H1 (cell line): ENCODE results near the gene KLRD1. TPM values are rescaled to one million over a fixed set of nuclear protein-coding genes. Genes with fewer than 3 reads are reported as not detected.

Experiments used
- CTCF ChIA-PET: fragments of 300-600 bp; sonication (Branson Sonifier 250); formaldehyde crosslinking; loops from one replicate; lab custom pipeline; 2021; ENCODE audit not compliant: partially characterized antibody; lab: Charles Lee
- POLR2A ChIA-PET: fragments of 300-600 bp; sonication (Branson Sonifier 250); formaldehyde crosslinking; loops from one replicate; lab custom pipeline; 2021; ENCODE audit warnings: inconsistent platforms; ENCODE audit not compliant: partially characterized antibody; lab: Charles Lee
- DNase-seq, 2 experiments: peaks; one replicate each; pipeline versions ENCODE4 v3.0.0 to v3.0.0-alpha.2; 2010 to 2022; ENCODE audit warnings: low spot score in 2 of 2, low read depth in 1 of 2, mixed read lengths in 1 of 2
- FAIRE-seq: peaks from 2 replicates; lab custom pipeline; 2011; peaks lifted over from hg19 to GRCh38; lab: Jason Lieb, UNC
- H2AFZ ChIP-seq: 2 replicates; pipeline ENCODE4 v1.8.1; 2012; ENCODE audit warnings: low read length, inconsistent platforms
- H2AK5ac ChIP-seq: 2 replicates; pipeline ENCODE4 v1.6.1; 2013; ENCODE audit warnings: low read depth, low read length
- H2BK120ac ChIP-seq: replicated peaks from 2 replicates; pipeline ENCODE3; 2013; ENCODE audit warnings: low read depth, low read length, inconsistent platforms
- H2BK12ac ChIP-seq: 2 replicates; pipeline ENCODE4 v1.6.1; 2013; ENCODE audit warnings: low read depth, low read length
- H2BK15ac ChIP-seq: 2 replicates; pipeline ENCODE4 v1.6.1; 2013; ENCODE audit warnings: low read length
- H2BK20ac ChIP-seq: 2 replicates; pipeline ENCODE4 v1.6.1; 2013; ENCODE audit warnings: low read length
- H2BK5ac ChIP-seq: 2 replicates; pipeline ENCODE4 v1.6.1; 2013; ENCODE audit warnings: low read depth, low read length
- H3K14ac ChIP-seq: 2 replicates; pipeline ENCODE4 v1.6.1; 2013; ENCODE audit warnings: inconsistent platforms; ENCODE audit not compliant: insufficient read length
- H3K18ac ChIP-seq: 2 replicates; pipeline ENCODE4 v1.6.1; 2013; ENCODE audit warnings: low read length; ENCODE audit errors: extremely low read depth
- H3K23ac ChIP-seq: 2 replicates; pipeline ENCODE4 v1.6.1; 2013; ENCODE audit warnings: inconsistent platforms; ENCODE audit not compliant: insufficient read length
- H3K23me2 ChIP-seq: 2 replicates; pipeline ENCODE4 v1.6.1; 2013; ENCODE audit warnings: low read depth, low read length
- H3K27ac ChIP-seq: 2 replicates; pipeline ENCODE4 v1.6.1; 2011; ENCODE audit warnings: low read depth, low read length, inconsistent platforms
- H3K27me3 ChIP-seq, 4 experiments: replicated peaks in 1 of 4; 1 replicate in 1 of 4; 2 replicates in 3 of 4; pipeline versions ENCODE4 v1.6.1 to v1.8.1; 2011 to 2013; ENCODE audit warnings: low read length in 3 of 4, mild to moderate bottlenecking in 3 of 4, inconsistent platforms in 2 of 4, mixed read lengths in 2 of 4, moderate library complexity in 1 of 4; ENCODE audit not compliant: control insufficient read depth in 3 of 4, insufficient read depth in 3 of 4; ENCODE audit errors: extremely low read depth in 1 of 4
- H3K36me3 ChIP-seq, 4 experiments: 2 replicates each; pipeline versions ENCODE4 v1.6.1 to v1.8.1; 2011 to 2013; ENCODE audit warnings: mild to moderate bottlenecking in 4 of 4, low read length in 3 of 4, moderate library complexity in 2 of 4, control low read depth in 1 of 4, inconsistent platforms in 1 of 4; ENCODE audit not compliant: insufficient read depth in 4 of 4, control insufficient read depth in 2 of 4
- H3K4ac ChIP-seq: replicated peaks from 2 replicates; pipeline ENCODE3; 2013; ENCODE audit warnings: low read length, low read depth, mixed read lengths, inconsistent platforms; ENCODE audit not compliant: insufficient read length
- H3K4me1 ChIP-seq, 4 experiments: replicated peaks in 1 of 4; 1 replicate in 1 of 4; 2 replicates in 3 of 4; pipeline versions ENCODE4 v1.6.1 to v1.8.1; 2011 to 2013; ENCODE audit warnings: low read length in 3 of 4, inconsistent platforms in 2 of 4, mixed read lengths in 1 of 4; ENCODE audit not compliant: insufficient read depth in 4 of 4, control insufficient read depth in 3 of 4
- H3K4me2 ChIP-seq, 2 experiments: 2 replicates each; pipeline versions ENCODE4 v1.6.1 to v1.8.1; 2011 to 2013; ENCODE audit warnings: low read depth in 2 of 2, low read length in 2 of 2, control low read depth in 1 of 2, inconsistent platforms in 1 of 2, mild to moderate bottlenecking in 1 of 2; ENCODE audit not compliant: insufficient read depth in 1 of 2
- H3K4me3 ChIP-seq, 4 experiments: fragments of 200-600, 300-600 bp in 1 of 4; sonication (generic), shearing (Covaris generic), sonication (Bioruptor Twin) in 1 of 4; 2 replicates each; pipeline versions ENCODE4 v1.5.1 to v1.8.1; 2011 to 2016; ENCODE audit warnings: low read length in 4 of 4, low read depth in 3 of 4, control low read depth in 2 of 4, inconsistent platforms in 2 of 4, mild to moderate bottlenecking in 2 of 4, mixed read lengths in 1 of 4, moderate library complexity in 1 of 4; ENCODE audit not compliant: insufficient read depth in 2 of 4; ENCODE audit errors: extremely low read depth in 1 of 4
- H3K56ac ChIP-seq: replicated peaks from 2 replicates; pipeline ENCODE3; 2013; ENCODE audit warnings: low read depth, mild to moderate bottlenecking, mixed read lengths, low read length, inconsistent platforms; ENCODE audit not compliant: insufficient read length
- H3K79me1 ChIP-seq: 2 replicates; pipeline ENCODE4 v1.6.1; 2013; ENCODE audit warnings: low read depth, low read length, control low read depth
- H3K79me2 ChIP-seq, 2 experiments: 2 replicates each; pipeline versions ENCODE4 v1.6.1 to v1.8.1; 2012 to 2013; ENCODE audit warnings: low read length in 2 of 2, mild to moderate bottlenecking in 2 of 2, inconsistent platforms in 1 of 2; ENCODE audit not compliant: insufficient read depth in 2 of 2, control insufficient read depth in 1 of 2
- H3K9ac ChIP-seq, 4 experiments: replicated peaks in 1 of 4; 1 replicate in 1 of 4; 2 replicates in 3 of 4; pipeline versions ENCODE4 v1.6.1 to v1.8.1; 2011 to 2013; ENCODE audit warnings: low read depth in 3 of 4, low read length in 3 of 4, control low read depth in 2 of 4, mild to moderate bottlenecking in 2 of 4, moderate library complexity in 2 of 4, inconsistent platforms in 1 of 4; ENCODE audit errors: extremely low read depth in 1 of 4
- H3K9me3 ChIP-seq, 2 experiments: 2 replicates each; pipeline versions ENCODE4 v1.6.1 to v1.8.1; 2012 to 2013; ENCODE audit warnings: mild to moderate bottlenecking in 2 of 2, moderate library complexity in 2 of 2, control low read depth in 1 of 2, inconsistent platforms in 1 of 2, low read depth in 1 of 2, low read length in 1 of 2, mixed read lengths in 1 of 2; ENCODE audit not compliant: insufficient read depth in 2 of 2
- H4K20me1 ChIP-seq, 2 experiments: replicated peaks in 1 of 2; 2 replicates each; pipeline versions ENCODE3 to v1.8.1; 2011 to 2013; ENCODE audit warnings: inconsistent platforms in 2 of 2, low read length in 2 of 2, mild to moderate bottlenecking in 1 of 2; ENCODE audit not compliant: insufficient read depth in 2 of 2, control insufficient read depth in 1 of 2
- H4K5ac ChIP-seq: 2 replicates; pipeline ENCODE4 v1.6.1; 2013; ENCODE audit warnings: low read length, low read depth, mixed read lengths, inconsistent platforms; ENCODE audit not compliant: insufficient read length
- H4K8ac ChIP-seq: 2 replicates; pipeline ENCODE4 v1.8.0; 2013; ENCODE audit warnings: mild to moderate bottlenecking, moderate library complexity, low read length, inconsistent platforms; ENCODE audit not compliant: insufficient read depth; ENCODE audit errors: extremely low read depth
- H4K91ac ChIP-seq: replicated peaks from 2 replicates; pipeline ENCODE3; 2013; ENCODE audit warnings: low read length, mixed read lengths, inconsistent platforms; ENCODE audit not compliant: insufficient read length
- BACH1 ChIP-seq: IDR thresholded peaks from 2 replicates; pipeline ENCODE4 v1.6.1; 2012; ENCODE audit warnings: low read length, improper control_type of control experiment
- CHD1 ChIP-seq: IDR thresholded peaks from 2 replicates; pipeline ENCODE4 v1.6.1; 2012; ENCODE audit warnings: low read depth, low read length, improper control_type of control experiment
- GABPA ChIP-seq: IDR thresholded peaks from 2 replicates; pipeline ENCODE4 v1.6.1; 2011; ENCODE audit warnings: mild to moderate bottlenecking, low read length, moderate library complexity, borderline replicate concordance; ENCODE audit not compliant: insufficient read depth
- GTF2F1 ChIP-seq: IDR thresholded peaks from 2 replicates; pipeline ENCODE4 v1.6.1; 2012; ENCODE audit warnings: low read depth, low read length, improper control_type of control experiment, borderline replicate concordance
- HDAC2 ChIP-seq, 2 experiments: fragments of 300-600 bp in 1 of 2; sonication (generic) in 1 of 2; IDR thresholded peaks; 2 replicates each; pipeline ENCODE4 v1.6.1; 2011 to 2012; ENCODE audit warnings: low read depth in 2 of 2, low read length in 2 of 2, mild to moderate bottlenecking in 2 of 2, moderate library complexity in 2 of 2, borderline replicate concordance in 1 of 2, inconsistent platforms in 1 of 2
- JUN ChIP-seq: IDR thresholded peaks from 2 replicates; pipeline ENCODE4 v1.6.1; 2011; ENCODE audit warnings: low read depth, mild to moderate bottlenecking, improper control_type of control experiment, low read length
- MAFK ChIP-seq: IDR thresholded peaks from 2 replicates; pipeline ENCODE4 v1.6.1; 2012; ENCODE audit warnings: low read depth, mild to moderate bottlenecking, improper control_type of control experiment, low read length
- NANOG ChIP-seq: IDR thresholded peaks from 2 replicates; pipeline ENCODE4 v1.6.1; 2011; ENCODE audit warnings: low read length, low read depth, mild to moderate bottlenecking, inconsistent platforms; ENCODE audit not compliant: insufficient read depth, poor library complexity, severe bottlenecking
- POU5F1 ChIP-seq: IDR thresholded peaks from 2 replicates; pipeline ENCODE4 v1.6.1; 2011; ENCODE audit warnings: low read depth, mild to moderate bottlenecking, low read length, moderate library complexity
- SIX5 ChIP-seq: IDR thresholded peaks from 2 replicates; pipeline ENCODE4 v1.6.1; 2011; ENCODE audit warnings: mild to moderate bottlenecking, low read depth, low read length
- ZNF274 ChIP-seq: IDR thresholded peaks from 2 replicates; pipeline ENCODE4 v1.7.0; 2012; ENCODE audit warnings: low read length, borderline replicate concordance; ENCODE audit errors: extremely low read depth
- WGBS, 2 experiments: shearing (Covaris generic) in 1 of 2; methylation state at CpG; one replicate each; pipeline versions ENCODE4 v1.1.6 to v1.1.7; 2013 to 2015; ENCODE audit warnings: low lambda C conversion rate in 2 of 2, mixed read lengths in 2 of 2, inconsistent platforms in 1 of 2, low coverage in 1 of 2, missing lambda C conversion rate in 1 of 2; ENCODE audit not compliant: insufficient replicate concordance in 2 of 2, insufficient coverage in 1 of 2, insufficient read length in 1 of 2; ENCODE audit errors: extremely low coverage in 1 of 2, missing lambda C conversion rate in 1 of 2; 5-methylcytosine and 5-hydroxymethylcytosine counted together
- polyA plus RNA-seq, 7 experiments: library from polyadenylated mRNA; depleted of rRNA in 3 of 7; stranded (reverse) in 5 of 7; unstranded in 2 of 7; fragments of >200 nt in 5 of 7; fragments of 200-250 nt in 2 of 7; gene quantifications; 1 replicate in 5 of 7; 2 replicates in 1 of 7; 4 replicates in 1 of 7; pipeline versions ENCODE4 v1.2.1 to v1.2.3, GENCODE V29; 2011 to 2013; ENCODE audit warnings: missing spikeins in 2 of 7, mixed read lengths in 2 of 7
- total RNA-seq: library from RNA; stranded (reverse); fragmentation: NEBNext Ultra II Directional; extraction: Animal tissue kit (Norgen Biotek cat#: 25700); gene quantifications from 2 replicates; pipeline ENCODE4 v1.2.1, GENCODE V29; 2021
- TF ChIP-seq, protein P1 (sequence below): IDR thresholded peaks from 2 replicates; pipeline ENCODE4 v1.6.1; 2011; ENCODE audit warnings: low read length, improper control_type of control experiment

Gene KLRD1
- total and polyA plus RNA-seq, 2 of the 8 experiments (the other 6 are each of a cell fraction or from before 2014, with no cell fraction given), result under 0.01 to 0.06 TPM

- Histone ChIP-seq H2BK20ac (no peak overlapping the region), H3K79me2 (no peaks in the 10 kb centered on the region), H4K8ac (no peak overlapping the region), H3K4me1 (peaks cover 14 to 33% (median 19%) of the 10 kb centered on the region in 4 experiments; a peak in 6 of 7 replicates), H2AFZ (no peak overlapping the region), H3K4ac (no peak overlapping the region), H3K4me3 (no peak overlapping the region; a peak in 1 of 8 replicates), H3K27ac (0 out of 2 replicates have a peak overlapping the region, but pooled peaks have one; percentile 32), H3K23ac (no peak overlapping the region), H3K27me3 (no peaks in the 10 kb centered on the region), H4K5ac (no peak overlapping the region), H3K79me1 (no peaks in the 10 kb centered on the region), H3K9me3 (no peaks in the 10 kb centered on the region; a peak in 1 of 4 replicates), H3K14ac (no peak overlapping the region), H3K36me3 (no peaks in the 10 kb centered on the region), H2BK12ac (no peak overlapping the region; the same call in 1 of the 2 replicates), H3K56ac (no peak overlapping the region), H2BK15ac (no peak overlapping the region), H2AK5ac (no peak overlapping the region), H3K18ac (0 out of 2 replicates have a peak overlapping the region, but pooled peaks have one; percentile 68), H3K9ac (no peak overlapping the region), H3K4me2 (peak overlapping the region in 1 of 2 experiments; percentile 15; a peak in 2 of 4 replicates), H2BK120ac (no peak overlapping the region), H4K91ac (no peak overlapping the region), H4K20me1 (no peaks in the 10 kb centered on the region), H3K23me2 (peaks cover 5% of the 10 kb centered on the region), H2BK5ac (peak overlapping the region; percentile 82; the same call in 1 of the 2 replicates)
- FAIRE-seq, result no peak
- WGBS, 2 experiments, result 57% methylated on average over 4 of the region's 4 CpGs; no CpG with 5 or more reads in 1 of the 2 experiments
- ChIA-PET CTCF (no interaction called here), POLR2A (interaction anchor here (1.3 to 1.6 kb wide), 2 partner anchors 9 to 50 kb away, joined by 3 read pairs; no protein-coding TSS in a partner anchor)
- DNase-seq, result no peak
- TF ChIP-seq, protein P1, sequence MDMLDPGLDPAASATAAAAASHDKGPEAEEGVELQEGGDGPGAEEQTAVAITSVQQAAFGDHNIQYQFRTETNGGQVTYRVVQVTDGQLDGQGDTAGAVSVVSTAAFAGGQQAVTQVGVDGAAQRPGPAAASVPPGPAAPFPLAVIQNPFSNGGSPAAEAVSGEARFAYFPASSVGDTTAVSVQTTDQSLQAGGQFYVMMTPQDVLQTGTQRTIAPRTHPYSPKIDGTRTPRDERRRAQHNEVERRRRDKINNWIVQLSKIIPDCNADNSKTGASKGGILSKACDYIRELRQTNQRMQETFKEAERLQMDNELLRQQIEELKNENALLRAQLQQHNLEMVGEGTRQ, result no peak
- no peak for TF ChIP-seq MAFK
- no peak for TF ChIP-seq SIX5
- TF ChIP-seq JUN, result no peak
- TF ChIP-seq CHD1, result no peak
- TF ChIP-seq POU5F1, result no peak
- no peak for TF ChIP-seq HDAC2 (IDR thresholded peaks at IDR 0.05; ENCODE audit: borderline replicate concordance in 1 of 2, low read depth in 2 of 2, low read length in 2 of 2)
- TF ChIP-seq GTF2F1, result no peak
- no peak for TF ChIP-seq NANOG
- no peak for TF ChIP-seq BACH1
- TF ChIP-seq ZNF274, result no peak
- no peak for TF ChIP-seq GABPA
Observed at GRCh38 chr12:10361622-10362021, 54.0 kb downstream of the KLRD1 start.
